Stromal cell of bone marrow (primary cell): ENCODE data around the gene LBP.
A peak's percentile ranks its signal among the peaks of the same experiment; 100 is the strongest.
"Not testable (repeated sequence)": the region's sequence is repeated elsewhere in the genome, so short reads cannot be mapped to it uniquely, and the experiment has no call there.

ENCODE experiments used
- DNase-seq: peaks from one replicate; pipeline ENCODE4 v3.0.0-alpha.2; 2012; ENCODE audit warnings: low read depth

Gene LBP

DNA sequence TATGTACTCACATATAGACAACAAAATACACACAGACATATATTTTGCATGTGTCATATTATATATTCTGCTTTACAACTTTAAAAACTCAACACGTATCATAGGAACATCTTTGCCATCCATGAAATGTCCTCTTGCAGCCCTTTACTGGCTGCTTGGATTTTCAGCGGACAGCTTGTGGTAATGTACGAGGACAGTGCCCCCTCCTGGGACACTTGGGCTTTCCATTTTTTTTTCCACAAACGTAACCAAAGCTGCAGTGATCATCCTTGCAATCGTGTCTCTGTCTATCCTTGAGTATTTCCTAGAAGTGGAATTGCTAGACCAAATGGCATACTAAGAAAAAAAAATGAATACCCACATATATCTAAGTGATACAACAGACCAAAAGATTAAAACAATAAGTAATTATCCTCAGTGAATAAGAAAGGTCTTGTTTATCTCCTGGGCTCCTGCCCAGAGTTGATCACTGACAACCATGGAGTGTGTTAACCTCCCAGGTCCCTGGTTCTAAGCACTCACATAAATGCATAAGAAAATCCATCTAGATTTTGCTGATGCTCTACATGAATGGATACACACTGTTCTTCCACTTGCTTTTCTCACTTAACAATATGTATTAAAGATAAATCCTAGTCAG is 24.2 kb upstream of the LBP start:
- DNase-seq: peak; percentile 54

- DNase-seq: no peak
Observed at GRCh38 chr20:38324159-38324558, 22.1 kb upstream of the LBP start.

- no peak for DNase-seq
Observed at GRCh38 chr20:38325167-38325566, 21.1 kb upstream of the LBP start.

- DNase-seq: no peak
Observed at GRCh38 chr20:38325905-38326304, 20.4 kb upstream of the LBP start.

DNA sequence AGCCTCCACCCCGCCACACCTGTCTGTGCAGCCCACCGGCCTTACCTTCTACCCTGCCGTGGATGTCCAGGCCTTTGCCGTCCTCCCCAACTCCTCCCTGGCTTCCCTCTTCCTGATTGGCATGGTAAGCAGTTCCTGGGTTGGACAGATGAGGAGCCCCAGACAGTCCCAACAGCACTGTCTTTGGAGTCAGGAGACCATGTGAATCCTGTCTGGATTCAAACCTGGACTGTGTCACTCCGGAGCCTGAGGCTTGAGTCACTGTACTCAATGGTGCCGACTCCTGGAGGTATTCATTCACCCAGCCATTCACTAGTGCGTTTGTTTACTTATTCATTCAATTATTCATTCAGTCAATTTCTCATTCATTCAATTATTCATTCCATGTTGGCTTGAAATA is 20.0 kb upstream of the LBP start:
- no peak for DNase-seq

- DNase-seq: no peak
Observed at GRCh38 chr20:38330638-38331037, 15.6 kb upstream of the LBP start.

- no peak for DNase-seq
Observed at GRCh38 chr20:38331245-38331644, 15.0 kb upstream of the LBP start.

GRCh38 chr20:38331814-38332213 is 14.5 kb upstream of the LBP start:
- no peak for DNase-seq

DNA sequence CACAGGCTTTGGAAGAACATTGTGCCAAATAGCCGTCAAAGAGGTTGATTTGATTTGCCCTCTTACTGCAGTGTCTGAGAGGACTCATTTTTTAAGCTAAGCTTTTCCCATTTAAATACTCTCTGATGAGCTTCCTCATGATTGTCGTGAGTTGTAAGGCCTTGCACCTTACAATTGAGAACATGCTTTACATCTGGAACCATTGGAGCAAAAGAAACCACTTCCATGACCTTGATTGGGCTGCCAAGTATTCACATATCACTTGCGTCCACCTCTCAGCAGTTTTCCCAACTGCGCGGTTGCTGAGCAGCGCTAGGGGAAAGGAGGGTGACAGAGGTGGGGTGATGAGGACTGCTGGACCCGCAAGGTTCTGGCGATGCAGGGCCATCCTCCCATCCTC is 12.3 kb upstream of the LBP start:
- no peak for DNase-seq

GRCh38 chr20:38336726-38337125 is 9.6 kb upstream of the LBP start:
- no peak for DNase-seq

GRCh38 chr20:38337561-38338140 is 8.6 kb upstream of the LBP start:
- DNase-seq: no peak

- no peak for DNase-seq
Observed at GRCh38 chr20:38338849-38339520, 7.3 kb upstream of the LBP start.

DNA sequence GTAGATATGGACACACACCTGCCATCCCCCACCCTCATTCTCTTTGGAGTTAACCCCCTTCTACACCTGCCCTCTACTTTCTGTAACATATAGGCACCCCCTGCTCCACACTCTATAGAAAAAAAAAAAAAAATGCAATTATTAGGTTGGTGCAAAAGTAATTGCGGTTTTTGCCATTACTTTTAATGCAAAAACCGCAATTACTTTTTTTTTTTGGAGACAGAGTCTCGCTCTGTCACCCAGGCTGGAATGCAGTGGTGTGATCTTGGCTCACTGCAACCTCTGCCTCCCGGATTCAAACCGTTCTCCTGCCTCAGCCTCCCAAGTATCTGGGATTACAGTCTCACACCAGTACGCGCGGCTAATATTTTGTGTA is 6.8 kb upstream of the LBP start:
- not testable (repeated sequence) for DNase-seq

DNA sequence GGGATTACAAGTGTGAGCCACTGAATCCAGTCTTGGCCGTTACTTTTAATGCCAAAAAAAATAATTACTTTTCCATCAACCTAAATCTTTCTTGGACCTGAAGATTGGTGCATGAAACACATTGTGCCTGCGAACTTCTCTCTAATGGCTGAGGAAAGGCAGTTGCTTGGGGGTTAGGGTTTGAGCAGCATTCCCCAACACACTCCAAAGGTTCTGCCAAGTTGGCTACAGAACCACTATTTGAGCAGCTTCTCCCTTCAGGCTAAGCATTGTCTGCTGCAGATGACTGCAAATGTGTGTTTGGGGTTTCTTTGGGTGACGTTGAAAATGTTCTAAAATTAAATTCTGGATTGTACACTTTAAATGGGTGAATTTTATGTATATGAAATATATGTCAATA is 6.3 kb upstream of the LBP start:
- no peak for DNase-seq

- no peak for DNase-seq
Observed at GRCh38 chr20:38340693-38341092, 5.6 kb upstream of the LBP start.

GRCh38 chr20:38342216-38342615 is 4.1 kb upstream of the LBP start:
- no peak for DNase-seq

- no peak for DNase-seq
Observed at GRCh38 chr20:38342713-38343310, 3.5 kb upstream of the LBP start.

DNA sequence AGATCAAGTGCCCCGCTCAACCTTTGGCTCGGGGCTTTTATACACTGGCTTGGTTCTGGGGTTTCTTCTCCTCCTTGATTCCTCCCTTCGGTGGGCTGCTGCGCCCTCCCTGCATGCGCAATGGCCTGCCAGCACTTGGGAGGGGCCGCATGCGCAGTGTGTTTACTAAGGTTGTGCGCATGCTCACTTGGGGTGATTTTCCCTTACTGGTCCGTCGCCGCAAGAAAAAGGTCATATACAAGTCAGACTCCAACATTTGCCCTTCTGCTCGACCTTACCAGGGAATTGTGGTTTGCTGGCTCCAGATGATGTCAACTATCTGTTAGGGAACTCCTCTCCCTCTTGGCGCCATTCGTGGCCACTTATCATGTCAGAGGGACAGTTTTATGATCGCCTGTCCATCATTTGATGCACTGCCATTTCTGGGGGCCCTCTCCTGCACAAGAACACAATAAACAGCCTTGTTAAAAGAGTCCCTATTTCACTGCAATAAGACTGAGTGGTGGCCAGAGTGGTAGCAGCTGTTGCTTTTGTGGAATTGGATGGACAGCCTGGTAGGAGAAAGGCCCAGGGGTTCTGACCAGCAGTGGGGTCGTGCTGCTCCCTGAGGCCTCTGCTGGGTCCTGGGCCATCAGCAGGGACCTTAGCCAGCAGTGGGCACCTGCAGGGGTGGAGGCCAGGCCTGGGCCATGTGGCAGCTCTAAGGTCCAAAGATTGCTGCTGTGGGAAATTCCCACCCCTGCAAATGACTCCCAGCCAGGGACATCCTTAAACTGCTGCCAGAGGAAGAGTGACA is 2.8 kb upstream of the LBP start:
- no peak for DNase-seq

- DNase-seq: no peak
Observed at GRCh38 chr20:38344107-38344701, 2.1 kb upstream of the LBP start.

GRCh38 chr20:38345643-38346042 is 639 bp upstream of the LBP start:
- no peak for DNase-seq

DNA sequence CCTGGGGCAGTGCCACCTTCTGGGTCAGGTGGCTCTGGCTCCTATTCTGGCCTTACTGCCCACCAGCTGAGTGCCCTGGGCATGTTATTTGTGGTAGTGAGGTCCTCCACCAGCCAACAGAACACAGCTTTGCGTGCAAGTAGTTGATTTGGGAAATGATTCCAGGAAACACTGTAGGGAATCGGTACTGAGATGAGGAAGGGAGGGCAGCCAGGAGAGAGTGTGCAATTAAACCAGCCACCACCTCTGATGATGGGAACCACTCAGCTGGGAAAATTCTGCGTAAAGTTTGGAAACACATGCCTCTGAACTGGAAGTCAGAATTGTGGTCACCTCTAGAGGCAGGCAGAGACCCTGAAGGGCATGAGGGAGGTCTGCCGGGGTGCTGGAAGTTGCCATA is 459 bp downstream of the LBP start:
- DNase-seq: no peak

DNA sequence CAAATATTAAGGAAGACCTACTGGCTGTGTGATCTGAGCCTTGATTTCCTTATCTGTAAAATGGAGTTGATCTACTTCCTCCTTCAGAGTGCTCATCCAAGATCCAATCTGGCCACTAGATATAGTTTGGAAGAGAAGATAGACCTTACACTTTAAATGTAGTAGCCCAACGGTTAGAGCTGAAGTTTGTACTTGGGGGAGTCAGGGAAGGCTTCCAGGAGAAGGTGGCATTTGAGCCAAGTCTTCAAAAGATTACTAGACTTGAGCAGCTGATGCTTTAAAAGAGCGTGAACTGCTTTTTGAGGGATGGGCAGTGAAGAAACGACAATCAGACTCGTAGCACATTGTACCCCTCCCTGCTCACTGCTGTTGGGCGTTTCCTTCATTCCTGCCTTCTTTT is 3.6 kb downstream of the LBP start:
- no peak for DNase-seq
